NCI-H1694 treated with DMSO at 0.1 percent for 48 hours (cell line): ENCODE measurements around the gene WDR27.
"Not testable (repeated sequence)": the region's sequence is repeated elsewhere in the genome, so short reads cannot be mapped to it uniquely, and the experiment has no call there.

Experiments used
- DNase-seq: peaks from one replicate; lab custom pipeline; 2025; lab: John Stamatoyannopoulos, UW

The WDR27 gene

DNA sequence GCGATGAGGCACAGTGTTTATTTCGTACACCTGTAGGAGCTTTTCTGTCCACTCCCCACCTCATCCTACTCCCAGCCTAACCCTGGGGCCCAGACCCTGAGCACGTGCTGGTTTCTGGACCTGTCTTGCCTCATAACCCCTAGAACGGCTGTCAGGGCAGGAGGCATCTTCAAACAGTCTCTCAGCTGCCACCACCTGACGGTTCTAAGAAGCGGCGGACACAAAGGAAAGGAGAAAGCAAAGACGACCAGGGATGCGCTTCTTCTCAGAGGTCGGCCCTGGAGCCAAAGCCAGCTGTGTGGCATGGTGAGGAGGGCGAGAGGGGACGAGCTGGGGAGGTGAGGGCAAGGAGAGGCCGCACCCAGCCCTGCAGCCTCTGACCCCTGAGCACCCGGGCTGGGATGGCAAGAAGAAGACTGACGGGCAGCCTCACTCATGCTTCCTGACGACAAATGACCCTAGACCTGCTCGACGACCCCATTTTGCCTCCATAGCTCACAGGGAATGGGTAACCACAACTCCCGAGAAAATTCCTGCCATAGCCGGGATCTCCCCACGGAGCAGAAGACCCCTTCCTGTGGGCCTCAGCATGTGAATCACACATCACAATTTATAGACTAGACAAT lies 62.1 kb downstream of the WDR27 start:
- no peak for DNase-seq

DNA sequence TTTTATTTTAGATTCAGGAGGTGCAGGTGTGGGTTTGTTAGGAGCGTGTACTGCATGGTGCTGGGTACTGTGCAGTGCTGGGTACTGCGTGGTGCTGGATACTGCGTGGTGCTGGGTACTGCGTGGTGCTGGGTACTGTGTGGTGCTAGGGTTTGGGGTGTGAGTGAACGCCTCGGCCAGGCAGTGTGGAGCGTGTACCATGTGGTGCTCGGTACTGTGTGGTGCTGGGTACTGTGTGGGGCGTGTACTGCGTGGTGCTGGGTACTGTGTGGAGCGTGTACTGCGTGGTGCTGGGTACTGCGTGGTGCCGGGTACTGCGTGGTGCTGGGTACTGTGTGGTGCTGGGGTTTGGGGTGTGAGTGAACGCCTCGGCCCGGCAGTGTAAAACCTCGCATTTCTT lies 62.9 kb downstream of the WDR27 start:
- DNase-seq: no peak

DNA sequence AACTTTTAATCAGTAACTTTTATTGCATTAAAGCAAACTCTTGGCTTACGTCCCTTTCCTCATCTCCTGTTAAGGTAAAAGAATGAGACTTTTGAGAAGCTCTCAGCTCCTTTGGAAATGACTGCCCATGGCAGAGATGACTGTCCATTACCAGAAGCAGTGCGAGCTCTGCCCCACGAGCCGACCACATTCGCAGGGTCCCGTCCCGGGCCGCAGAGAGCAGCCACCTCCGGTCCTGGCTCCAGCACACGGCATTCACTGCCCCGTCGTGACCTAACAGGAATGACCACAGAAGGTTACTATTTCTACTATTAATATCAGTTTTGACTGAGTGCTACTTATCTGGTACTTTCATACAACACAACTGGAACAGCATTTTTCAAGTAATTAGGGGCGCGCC lies 63.4 kb downstream of the WDR27 start:
- DNase-seq: no peak

DNA sequence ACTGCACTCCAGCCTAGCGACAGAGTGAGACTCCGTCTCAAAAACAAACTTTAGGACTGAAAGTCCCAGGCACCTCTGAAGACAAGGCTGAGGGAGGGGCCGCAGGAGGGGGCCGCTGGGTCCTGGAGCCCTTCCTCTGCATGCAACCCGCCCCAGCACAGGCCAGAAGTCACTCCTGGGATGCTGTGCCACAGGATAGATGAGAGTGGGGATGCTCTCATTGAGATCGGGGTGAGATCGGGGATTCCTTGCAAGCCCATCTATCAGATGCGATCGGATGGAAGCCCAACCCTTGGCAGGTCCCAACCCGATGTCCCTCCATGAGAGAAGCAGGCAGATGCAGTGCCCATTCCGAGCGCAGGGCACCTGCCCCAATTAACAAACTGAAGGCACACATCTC lies 66.5 kb downstream of the WDR27 start:
- DNase-seq: no peak

DNA sequence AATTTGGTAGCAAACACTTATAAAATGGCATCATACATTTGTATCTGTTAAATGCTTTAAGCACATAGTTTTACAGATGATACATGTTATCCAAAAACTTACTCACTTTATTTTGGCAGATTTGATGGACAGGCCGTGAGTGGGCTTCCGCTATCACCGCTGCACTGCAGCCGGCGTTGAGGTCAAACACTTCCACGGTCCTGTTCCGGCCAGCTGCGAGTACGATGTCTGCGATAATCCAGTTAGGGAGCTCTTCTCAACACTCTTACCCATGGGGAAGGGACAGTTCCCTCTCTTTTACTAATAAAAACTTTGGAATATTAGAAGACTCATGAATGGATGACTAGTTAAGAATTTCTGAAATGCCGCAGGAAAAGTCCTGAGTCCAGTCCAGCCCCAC lies 69.0 kb downstream of the WDR27 start:
- no peak for DNase-seq

DNA sequence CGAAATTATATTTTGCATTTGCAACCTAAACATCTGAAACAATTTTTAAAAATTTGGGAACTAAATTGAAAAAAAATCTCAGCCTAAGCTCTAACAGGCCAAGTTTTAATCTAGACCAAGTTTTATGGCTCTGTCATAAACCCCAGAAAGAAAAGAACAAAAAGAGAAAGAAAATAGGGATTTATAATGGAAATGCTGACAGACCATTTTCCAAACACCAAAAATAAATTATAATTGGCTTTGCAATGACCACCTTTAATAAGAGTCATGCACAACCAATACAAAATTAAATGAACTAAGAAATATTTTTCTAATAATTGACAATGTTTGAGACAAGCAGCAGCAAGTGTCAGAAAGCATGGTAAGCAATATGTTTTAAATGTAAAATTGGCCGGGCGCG lies 72.6 kb downstream of the WDR27 start:
- no peak for DNase-seq

DNA sequence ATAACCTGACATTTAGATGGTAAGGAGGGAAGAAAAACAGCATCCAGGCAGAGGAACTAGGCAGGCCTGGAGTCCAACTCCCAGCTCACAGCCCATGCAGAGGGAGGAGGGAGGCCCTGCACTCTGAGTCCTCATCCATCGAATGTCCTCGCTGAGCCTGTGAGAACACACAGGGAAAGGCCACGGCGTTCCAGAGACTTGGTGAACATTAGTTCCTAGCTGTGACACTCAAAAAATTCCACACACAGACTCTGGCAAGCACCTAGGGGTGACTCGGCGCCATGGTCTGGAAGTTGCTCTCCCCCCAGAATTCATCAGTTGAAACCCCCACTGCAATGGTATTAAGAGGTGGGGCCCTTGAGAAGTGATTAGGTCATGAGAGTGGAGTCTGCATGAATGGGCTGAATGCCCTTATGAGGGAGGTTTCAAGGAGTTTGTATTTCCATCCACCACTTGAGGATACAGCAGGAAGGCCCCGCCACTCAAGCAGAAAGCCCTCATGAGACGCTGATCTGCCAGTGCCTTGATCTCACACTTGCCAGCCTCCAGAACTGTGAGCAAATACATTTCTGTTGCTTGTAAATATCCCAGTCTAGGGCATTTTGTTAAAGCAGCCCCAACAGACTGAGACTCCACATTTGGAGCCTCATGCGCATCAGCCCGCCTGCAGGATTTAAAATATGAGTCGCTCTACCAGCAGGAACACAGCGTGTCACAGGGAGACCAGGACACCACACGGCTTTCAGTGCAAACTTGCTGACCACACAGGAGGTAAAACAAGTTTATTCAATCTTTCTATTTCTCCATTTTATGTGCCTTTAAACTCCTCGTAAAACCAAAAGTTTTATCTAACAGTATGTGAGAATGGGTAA lies 73.9 kb downstream of the WDR27 start:
- DNase-seq: no peak

DNA sequence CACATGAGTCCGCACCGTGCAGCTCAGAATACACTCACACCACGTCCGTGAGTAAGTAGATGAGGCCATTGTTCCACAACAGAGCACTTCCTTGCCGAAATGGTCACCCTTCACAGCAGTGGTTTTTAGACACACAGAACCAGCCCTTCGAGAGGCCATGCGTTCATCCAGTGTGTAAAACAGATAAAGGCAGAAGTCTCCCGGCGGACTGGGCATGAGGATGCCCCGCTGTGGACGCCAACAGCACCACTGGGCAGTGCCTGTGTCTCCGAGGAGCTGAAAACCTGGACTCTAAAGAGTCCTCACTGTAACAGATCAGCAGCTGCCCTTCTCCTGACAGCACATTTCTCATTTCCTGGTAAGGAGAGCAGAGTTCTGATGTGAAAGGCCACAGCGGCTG lies 75.2 kb downstream of the WDR27 start:
- no peak for DNase-seq

DNA sequence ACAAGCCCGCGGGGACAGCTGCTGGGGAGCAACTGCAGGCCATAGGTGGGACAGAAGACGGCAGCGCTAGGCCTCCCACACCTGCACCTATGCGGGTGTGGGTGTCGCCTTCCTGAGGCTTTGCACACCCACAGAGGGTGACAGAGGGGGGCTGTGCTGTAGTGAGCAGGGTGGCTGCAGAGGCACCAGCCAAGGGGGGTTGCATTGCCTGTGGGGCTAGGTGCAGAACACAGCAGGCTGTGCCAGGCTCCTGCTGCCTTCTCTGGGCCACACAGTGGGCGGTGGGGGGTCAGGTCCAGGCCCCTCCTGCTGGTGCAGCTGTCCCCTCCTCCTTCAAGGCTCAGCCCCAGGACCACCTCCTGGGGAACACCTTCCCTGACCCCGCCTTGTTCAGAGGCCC lies 75.7 kb downstream of the WDR27 start:
- DNase-seq: no peak

DNA sequence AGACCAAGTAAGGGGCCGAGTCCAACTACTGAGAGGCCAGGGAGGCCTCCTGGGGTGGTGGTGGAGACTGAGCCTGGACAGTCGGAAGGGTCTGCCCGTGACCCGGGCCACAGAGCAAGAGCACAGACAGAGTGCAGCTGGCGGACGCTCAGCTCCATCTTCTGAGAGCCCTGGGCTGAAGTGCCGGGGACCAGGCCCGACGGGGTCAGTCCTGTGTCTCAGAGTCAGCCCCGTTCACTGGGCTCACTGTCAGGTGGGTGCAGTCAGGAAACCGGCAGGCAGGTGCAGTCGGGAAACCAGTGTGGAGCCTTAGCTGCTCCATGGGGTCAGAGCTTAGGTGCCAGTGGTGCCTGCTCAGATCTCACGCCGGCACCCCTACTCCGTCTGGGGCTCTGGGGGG lies 76.5 kb downstream of the WDR27 start:
- no peak for DNase-seq

DNA sequence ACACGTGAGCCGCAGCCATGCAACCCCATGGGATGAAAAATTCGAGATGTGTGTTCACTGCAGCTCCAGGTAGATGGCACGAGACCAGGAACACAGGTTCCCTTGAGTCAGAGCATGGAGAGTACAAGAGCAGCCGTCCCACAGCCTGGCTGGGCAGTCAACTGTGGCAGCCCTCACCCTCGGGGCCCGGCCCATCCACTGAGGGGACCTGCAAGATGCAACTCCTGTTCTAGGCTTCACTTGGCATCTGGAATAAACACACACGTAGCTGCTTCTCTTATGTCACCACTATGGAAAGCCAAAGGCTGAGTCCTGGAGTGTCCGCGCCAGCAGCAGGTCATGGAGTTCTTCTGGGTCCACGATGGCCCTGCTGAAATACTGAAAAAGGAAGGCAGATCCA lies 77.0 kb downstream of the WDR27 start:
- DNase-seq: no peak

DNA sequence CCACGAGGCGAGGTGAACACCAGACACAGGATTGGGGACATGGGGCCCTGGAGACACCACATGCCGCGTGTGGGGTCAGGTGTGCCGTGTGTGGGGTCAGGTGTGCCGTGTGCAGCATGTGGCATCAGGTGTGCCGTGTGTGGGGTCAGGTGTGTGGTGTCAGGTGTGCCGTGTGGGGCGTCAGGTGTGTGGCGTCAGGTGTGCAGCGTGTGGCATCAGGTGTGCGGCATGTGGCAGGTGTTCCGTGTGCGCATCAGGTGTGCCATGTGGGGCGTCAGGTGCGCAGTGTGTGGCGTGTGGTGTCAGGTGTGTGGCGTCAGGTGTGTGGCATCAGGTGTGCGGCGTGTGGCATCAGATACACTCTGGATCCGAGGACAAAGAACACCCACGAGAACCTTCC lies 77.9 kb downstream of the WDR27 start:
- DNase-seq: no peak

DNA sequence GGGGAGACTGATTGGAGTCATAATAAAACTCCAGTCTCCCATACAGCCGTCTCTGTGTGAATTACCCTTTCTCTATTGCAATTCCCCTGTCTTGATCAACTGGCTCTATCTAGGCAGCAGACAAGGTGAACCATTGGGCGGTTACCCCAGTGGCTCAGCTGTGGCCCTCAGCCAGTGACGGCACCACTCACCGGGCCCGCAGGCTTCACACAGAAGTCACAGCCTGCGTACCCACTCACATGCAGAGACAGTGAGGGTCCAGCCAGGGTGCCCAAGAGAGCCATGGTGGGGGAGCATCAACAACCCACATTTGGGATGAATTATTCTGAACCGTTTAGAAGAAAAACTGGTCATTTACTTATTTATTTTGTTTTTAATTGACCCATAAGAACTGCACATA lies 78.5 kb downstream of the WDR27 start:
- no peak for DNase-seq

DNA sequence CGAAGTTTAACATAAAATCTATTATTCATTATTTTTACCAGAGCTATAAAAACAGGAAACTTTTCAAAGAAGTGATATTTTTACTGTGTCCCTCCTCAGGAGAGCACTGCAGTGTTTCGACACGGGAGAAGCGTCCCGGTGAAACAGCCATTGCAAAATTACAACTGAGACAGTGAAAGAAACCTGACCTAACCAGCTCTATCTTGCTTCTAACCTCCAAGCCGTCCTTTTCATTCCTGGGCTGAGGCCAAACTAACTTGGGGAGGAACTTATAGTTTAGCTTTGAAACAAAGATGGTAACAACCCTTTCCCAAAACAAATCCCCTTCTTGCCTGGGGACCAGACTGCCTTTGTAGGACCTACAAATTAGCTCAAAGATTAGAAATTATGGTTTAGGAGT lies 79.2 kb downstream of the WDR27 start:
- DNase-seq: no peak

DNA sequence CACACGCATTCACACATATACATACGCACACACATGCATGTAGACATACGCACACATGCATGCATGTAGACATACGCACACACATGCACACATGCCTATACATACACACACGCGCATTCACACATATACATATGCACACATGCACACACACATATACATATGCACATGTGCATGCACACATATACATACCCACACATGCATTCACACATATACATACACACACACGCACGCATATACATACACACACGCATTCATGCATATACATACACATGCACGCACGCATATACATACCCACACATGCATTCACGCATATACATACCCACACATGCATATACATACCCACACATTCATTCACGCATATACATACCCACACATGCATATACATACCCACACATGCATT lies 80.5 kb downstream of the WDR27 start:
- no peak for DNase-seq

DNA sequence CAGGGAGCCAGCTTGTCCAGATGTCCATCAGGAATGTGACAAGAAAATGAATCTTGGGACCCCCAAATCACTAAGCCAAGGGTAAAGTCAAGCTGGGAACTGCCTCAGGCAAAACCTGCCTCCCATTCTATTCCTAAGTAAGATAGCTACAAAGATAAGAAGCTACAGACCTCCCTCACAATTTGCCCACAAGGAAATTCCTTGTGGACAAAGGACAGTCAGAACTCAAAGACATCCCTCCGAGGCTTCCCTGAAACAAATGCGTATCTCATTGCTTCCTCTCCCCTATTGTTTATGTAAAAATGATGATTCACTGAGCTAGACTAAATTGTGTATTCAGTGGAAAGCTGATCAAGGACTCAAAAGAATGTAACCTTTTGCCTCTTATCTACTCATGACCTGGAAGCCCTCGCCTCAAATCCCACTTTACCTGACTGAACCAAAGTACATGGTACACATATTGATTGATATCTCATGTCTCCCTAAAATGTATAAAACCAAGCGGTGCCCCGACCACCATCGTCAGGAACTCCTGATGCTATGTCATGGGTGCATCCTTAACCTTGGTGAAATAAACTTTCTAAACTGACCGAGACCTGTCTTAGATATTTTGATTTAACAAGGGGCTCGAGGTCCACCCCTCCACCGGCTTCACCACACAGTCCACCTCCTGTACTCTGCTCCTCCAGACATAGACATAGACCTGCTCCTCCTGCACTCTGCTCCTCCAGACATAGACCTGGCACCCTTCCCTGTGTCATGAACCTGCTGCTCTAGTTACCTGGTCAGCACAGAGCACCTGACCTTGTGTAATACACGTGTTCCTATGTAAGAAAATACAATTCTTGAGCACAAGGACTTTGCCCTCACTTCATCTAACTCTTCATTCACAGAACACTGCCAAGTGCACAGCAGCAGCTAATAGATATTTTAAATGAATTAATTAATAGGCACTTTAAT lies 81.4 kb downstream of the WDR27 start:
- no peak for DNase-seq

DNA sequence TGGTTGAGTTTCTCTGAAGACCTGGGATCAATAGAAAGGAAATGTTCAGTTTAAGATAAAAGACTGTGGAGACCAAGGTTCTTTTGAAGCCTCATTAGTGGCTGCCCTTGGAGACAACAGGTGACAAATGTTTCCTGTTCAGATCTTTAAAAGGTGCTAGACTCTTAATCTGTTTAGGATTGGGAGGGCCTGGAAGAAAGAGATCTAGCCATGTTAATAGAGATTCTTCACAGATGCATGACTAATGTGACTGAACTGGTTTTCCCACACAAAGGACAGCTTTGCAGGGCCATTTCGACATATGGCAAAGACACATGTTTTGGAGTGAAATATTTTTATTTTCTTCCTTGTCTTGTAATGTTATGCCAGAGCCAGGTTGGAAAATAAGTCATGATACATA lies 82.2 kb downstream of the WDR27 start:
- no peak for DNase-seq

DNA sequence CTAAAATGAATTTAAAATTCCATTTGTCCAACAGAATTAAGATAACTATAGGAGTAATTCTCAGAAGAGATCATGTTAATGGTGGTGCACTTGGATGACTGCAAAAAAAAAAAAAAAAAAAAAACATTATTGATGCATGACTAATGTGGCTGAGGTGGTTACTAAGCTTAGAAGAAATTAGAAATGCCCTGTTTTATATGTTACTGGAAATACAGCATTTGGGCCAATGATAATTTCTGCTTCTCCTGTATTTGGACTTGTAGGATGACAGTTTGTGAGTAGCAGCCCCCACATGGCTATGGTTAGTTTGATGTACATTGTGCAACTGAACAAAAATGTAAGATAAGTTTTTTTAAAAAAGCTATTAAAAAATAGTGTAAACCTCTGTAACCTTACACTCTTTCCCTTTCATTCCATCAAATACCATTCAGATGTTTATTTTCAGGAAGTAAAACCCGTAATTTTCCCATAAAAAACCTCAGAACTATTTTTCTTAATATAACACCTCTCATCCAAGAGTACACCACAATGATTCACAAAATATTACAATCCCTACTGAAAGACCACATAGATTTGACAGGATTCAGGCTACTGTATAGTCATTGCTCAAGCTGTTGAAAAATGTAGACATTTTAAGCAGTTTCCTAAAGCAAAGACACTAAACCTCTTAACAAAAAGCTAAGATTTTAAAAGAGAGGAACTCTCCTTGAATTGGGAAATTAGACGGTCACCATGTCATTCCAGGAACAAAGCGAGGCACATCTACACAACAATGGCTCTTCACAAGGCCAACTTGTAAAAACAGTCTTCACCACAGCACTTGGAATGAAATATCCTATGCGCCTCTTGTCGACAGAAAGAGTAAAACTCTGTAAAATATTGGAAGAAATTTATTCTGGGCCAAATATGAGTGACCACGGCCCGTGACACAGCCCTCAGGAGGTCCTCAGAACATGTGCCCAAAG lies 83.0 kb downstream of the WDR27 start:
- no peak for DNase-seq

DNA sequence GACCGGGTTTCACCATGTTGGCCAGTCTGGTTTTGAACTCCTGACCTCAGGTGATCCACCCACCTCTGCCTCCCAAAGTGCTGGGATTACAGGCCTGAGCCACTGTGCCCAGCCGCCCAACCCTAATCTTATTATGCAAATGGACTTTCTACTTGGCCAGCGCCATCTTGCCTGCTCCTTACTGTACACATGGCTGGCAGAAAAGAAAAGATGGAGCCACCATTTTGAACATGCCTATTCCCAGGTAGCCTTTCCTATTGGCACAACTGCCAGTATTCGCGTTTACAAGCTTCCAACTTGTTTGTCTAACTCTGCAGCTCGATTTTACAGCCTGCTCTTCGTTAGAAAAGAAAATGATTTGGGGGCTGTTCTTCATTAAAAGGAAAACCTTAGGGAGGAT lies 84.3 kb downstream of the WDR27 start:
- DNase-seq: no peak

DNA sequence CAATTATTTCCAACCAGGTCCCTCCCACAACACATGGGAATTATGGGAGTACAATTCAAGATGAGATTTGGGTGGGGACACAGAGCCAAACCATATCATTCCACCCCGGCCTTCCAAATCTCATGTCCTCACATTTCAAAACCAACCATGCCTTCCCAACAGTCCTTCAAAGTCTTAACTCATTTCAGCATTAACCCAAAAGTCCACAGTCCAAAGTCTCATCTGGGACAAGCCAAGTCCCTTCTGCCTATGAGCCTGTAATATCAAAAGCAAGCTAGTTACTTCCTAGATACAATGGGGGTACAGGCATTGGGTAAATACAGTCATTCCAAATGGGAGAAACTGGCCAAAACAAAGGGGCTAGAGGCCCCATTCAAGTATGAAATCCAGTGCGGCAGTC lies 93.2 kb downstream of the WDR27 start:
- DNase-seq: not testable (repeated sequence)

DNA sequence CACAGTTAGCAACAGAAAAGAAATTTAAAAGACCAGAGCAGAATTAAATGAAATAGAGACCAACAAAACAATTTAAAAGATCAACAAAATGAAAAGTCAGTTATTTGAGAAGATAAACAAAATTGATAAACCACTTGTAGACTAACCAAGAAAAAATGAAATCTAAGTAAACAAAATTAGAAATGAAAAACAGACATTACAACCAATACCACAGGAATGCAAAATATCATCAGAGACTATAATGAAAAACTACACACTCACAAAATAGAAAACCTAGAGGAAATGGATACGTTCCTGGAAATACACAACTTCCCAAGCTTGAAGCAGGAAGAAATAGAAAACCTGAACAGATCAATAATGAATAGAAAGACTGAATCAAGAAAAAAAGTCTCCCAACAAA lies 97.8 kb downstream of the WDR27 start:
- no peak for DNase-seq

DNA sequence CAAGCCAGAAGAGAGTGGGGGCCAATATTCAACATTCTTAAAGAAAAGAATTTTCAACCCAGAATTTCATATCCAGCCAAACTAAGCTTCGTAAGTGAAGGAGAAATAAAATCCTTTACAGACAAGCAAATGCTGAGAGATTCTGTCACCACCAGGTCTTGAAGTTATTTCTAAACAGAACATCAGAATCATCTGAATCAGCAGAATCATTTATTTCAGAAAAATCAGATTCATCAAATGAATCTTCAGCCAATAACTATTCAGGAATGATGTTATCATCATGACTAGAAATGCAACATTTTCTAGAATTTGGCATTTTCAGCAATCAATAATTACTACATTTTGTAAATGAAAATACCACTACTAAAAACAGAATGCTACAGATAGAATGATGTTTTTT lies 100.7 kb downstream of the WDR27 start:
- DNase-seq: not testable (repeated sequence)
